Stimulated activated CD8-positive, alpha-beta memory T cell treated with anti-CD3 and anti-CD28 coated beads, Interleukin-2, amount 100 ng/mL, for 1 hour (primary cell): ENCODE measurements around the gene NDUFA6.
"Not testable (repeated sequence)": the region's sequence is repeated elsewhere in the genome, so short reads cannot be mapped to it uniquely, and the experiment has no call there.

Experiments used
- DNase-seq, 2 donors: peaks; one replicate each; pipeline ENCODE4 v3.0.0-alpha.2; 2020; ENCODE audit warnings: low read depth in 2 of 2

The NDUFA6 gene

GRCh38 chr22:42112793-42113192 is 22.2 kb upstream of the NDUFA6 start:
- not testable (repeated sequence) for DNase-seq

DNA sequence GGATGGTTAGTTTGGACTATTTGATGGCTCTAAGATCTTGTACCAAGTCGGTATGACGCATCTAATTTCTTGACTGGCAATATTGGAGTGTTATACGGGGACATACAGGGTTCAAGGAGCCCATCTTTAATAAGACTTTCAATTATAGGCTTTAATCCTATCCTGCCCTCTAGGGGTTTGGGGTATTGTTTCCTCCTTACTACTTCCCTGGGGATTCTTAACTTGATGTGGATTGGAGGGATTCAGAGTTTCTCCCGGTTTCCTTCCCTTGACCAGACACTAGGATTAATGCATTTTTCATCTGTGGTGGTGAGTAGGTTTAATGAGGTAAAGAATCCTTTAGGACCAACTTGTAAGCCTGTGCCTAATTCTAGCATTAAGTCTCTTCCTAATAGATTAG is 21.2 kb upstream of the NDUFA6 start:
- no peak for DNase-seq

- DNase-seq, result no peak
Measured at GRCh38 chr22:42108848-42109247, 18.3 kb upstream of the NDUFA6 start.

DNA sequence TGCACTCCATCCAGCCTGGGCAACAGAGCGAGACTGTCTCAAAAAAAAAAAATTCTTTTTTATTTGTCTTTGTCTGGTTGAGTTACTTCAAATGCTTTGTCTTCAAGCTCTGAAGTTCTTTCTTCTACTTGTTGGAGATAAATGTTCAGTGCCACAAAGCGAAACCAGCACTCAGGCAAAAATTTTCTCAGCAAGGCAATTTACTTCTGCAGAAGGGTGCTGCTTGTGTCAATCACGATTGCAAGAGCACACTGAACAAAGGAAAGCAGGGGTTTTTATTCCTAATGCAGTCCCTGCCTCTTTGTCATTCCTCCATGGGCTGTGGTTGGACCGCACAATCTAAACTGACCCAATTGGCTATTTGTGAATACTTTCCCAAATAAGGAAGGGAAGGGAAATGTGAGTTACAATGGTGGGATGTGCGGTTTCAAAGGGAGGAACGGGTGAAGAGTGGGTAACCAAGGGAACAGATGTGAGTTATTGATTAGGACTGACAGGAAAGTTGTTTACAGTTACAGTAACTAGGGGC is 13.8 kb upstream of the NDUFA6 start:
- DNase-seq, result not testable (repeated sequence)

DNA sequence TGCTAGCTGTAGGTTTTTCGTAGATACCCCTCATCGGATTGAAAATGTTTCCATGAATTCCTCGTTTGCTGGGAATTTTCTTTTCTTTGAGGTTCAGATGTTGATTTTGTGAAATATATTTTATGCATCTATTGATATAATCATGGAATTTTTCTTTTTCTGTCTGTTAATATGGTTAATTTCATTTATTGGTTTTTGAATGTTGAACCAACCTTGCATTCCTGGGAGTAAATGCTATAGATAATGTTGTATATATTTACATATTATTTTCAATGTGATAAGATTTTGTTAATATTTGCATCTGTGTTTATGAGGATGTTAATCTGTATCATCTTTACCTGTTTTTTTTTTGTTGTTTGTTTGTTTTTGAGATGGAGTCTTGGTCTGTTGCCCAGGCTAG is 10.6 kb upstream of the NDUFA6 start:
- DNase-seq, result no peak

DNA sequence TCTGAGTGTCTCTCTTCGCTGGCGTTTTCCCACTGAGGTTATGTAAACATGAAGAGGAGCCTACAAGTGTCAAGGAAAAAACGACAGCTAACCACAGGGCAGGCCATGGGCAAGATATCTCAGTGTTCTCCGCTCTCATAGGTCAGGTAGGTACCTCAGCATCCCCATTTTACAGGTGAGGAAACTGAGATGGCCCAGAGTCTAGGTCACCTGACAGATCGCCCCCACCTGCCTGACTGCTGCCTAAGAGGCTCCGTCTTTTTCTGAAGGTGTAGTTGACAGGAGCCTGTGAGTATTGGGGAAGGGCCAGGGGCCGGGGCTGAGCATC is 847 bp upstream of the NDUFA6 start:
- no peak for DNase-seq

DNA sequence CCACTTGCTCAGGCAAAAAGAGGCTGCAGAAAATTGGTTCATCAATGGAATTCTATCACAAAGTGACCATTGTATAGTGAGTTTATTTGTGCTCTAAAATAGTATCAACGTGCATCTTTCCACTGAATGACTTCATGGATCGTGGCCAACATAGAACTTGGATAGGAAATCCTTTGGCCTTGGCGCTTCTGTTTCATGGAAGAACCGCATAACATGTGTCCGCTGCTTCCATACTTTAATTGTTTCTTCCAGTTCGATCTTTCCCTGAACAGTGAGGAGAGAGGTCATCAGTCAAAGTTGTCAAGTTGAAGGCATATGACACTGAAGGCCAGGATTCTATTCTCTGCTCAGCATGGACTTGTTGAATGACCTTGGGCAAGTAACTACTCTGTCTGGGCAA is 4.5 kb downstream of the NDUFA6 start:
- DNase-seq, result no peak

DNA sequence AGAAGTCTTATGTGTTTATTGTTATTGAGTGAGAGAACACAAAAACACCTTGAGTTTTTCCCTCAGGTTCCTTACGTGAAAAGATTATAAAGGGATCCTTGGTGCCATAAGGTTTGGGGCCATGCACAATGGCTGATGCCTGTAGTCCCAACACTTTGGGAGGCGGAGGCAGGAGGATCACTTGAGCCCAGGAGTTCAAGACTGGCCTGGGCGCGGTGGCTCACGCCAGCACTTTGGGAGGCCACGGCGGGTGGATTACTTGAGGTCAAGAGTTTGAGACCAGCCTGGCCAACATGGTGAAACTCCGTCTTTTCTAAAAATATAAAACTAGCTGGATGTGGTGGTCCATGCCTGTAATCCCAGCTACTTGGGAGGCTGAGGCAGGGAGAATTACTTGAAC is 5.7 kb downstream of the NDUFA6 start:
- DNase-seq, result no peak

DNA sequence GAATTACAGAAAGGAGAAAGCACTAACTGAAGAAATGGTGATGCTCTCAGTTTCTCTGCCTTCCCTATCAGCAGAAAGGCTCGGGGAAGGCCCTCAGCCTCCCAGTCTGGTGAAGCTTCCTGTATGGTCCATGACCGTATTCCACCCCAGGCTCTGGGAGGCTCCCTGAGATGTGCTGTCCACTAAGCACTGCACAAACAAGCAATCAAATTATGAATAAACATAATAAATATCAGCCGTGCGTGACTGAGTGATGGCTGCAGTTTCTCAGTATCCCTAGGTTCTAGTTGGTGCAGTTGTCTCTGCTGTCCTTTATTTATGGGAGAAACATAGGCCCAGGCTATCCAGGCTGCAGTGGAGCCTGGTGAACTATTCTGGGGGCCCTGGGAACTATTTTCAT is 7.5 kb downstream of the NDUFA6 start:
- DNase-seq, result no peak

DNA sequence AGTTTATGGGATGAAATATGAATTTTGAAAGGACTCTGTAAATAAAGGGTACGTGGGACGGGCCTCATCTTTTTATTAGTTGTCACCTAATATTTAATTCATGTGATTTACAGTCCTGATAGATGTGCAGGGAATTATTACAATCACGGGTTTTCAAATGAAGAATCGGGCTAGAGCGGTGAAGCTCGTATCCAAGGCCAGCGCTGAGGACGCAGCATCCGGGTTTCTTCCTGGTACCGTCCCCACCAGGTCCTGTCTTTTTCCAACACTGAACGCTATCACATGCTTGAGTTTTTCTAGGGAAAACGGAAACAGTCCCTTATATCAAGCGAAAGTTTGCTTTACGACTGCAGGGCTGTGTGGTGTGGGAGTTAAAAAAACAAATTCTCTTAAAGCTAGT is 10.3 kb downstream of the NDUFA6 start:
- DNase-seq, result no peak

DNA sequence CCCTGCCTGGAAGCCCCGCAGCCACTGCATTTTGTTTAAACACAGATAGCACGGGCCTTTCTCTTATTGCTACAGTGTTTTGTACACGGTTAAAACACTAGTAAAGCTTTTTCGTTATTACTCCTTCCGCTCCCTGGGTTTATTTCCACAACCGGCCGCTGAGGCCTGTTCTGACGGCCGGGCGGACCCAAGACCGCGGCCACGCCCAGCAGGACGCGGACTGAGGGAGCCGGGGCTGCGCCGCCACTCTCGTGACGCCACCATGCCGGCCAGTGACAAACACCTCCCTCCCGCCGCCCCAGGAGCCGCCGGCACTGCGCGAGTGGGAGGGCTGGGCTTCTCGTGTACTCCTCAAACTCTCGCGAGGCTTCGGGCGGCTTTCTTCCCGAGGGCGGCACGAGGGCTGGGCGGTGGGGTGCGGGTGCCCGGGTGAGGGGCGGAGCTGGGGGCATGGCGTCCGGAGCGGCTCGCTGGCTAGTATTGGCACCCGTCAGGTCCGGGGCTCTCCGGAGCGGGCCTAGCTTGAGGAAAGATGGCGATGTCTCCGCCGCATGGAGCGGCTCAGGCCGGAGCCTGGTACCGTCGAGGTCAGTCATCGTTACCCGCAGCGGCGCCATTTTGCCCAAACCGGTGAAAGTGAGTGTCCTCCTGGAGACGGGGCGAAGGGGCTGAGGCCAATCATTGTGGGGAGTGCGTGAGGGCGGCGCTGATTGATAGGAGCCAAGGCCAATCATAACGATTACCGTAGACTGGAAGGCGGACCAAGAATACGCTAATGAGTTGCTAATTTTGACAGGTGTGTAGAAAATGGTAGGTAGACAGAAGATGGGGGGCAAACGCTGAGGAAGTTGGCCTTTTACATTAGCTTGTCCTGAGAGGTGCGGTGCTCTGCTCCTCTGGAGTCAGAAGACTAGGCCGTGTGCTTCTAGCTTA is 11.0 kb downstream of the NDUFA6 start, which contains the start of gene SMDT1:
TSS of gene SMDT1 (plus strand) at position 382 of the 933 bp plus-strand sequence. CDS start at position 451, 69 bp downstream.
- peak; percentile 97 to 98 for DNase-seq

GRCh38 chr22:42078469-42079318 is 11.9 kb downstream of the NDUFA6 start:
- DNase-seq, result no peak

- no peak for DNase-seq
Measured at GRCh38 chr22:42077486-42078125, 13.0 kb downstream of the NDUFA6 start.

GRCh38 chr22:42076764-42077485 is 13.6 kb downstream of the NDUFA6 start:
- no peak for DNase-seq

GRCh38 chr22:42074846-42075676 is 15.5 kb downstream of the NDUFA6 start:
- no peak for DNase-seq

DNA sequence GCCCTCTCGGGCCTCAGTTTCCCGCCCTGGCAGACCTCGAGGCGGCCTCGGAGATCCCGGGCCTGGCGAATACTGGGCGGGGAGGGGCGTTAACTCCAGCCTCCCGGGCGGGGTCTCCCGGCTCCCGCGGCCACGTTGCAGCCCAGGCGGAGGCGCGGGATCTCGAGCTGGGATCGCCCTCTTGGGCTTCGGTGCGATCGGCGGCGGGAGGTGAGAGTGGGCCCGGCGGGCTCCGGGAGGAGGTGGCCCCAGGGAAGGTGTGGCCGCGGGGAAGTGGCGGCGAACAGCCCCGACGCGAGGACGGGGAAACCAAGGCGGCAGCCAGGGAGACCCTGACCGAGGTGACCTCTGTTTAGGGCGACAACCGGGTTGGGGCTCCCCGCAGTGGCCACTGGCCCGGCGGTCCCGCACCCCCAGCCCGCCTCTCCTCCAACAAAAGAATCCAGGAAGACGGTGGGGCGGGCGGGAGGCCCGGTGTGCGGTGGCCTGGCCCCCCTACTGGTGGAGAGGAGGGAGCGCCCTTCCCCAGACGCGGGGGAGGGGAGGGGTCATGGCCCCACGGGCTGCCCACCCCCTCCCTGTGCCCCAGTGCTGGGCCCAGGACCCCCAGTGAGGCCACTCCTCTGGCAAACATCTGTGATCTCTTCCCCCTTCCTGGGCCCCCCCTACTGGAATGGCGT is 16.3 kb downstream of the NDUFA6 start, which contains the start of gene PHETA2:
TSS of gene PHETA2 (plus strand) at position 117 of the 680 bp plus-strand sequence. CDS start 3,046 bp downstream, outside the sequence.
- no peak for DNase-seq

DNA sequence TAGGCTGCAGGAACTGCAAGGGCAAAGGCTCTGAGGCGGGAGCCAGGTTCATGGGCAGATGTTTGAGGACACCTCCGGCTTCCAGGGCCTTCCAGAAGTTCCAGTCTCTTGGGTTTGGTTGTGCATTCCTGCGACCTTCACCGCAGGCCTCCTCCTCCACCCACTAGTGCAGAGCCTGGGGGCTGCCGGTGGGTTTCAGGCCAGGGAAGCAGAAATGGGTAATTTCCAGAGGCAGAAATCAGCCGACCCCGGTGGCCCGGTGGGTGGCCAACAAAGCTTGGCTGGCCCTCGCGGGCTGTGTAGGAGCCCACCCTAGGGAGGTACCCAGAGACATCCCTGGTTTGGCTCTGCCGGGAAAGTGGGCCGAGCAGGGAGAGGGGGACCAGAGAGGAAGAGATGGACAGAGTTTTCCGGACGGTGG is 16.9 kb downstream of the NDUFA6 start:
- no peak for DNase-seq

DNA sequence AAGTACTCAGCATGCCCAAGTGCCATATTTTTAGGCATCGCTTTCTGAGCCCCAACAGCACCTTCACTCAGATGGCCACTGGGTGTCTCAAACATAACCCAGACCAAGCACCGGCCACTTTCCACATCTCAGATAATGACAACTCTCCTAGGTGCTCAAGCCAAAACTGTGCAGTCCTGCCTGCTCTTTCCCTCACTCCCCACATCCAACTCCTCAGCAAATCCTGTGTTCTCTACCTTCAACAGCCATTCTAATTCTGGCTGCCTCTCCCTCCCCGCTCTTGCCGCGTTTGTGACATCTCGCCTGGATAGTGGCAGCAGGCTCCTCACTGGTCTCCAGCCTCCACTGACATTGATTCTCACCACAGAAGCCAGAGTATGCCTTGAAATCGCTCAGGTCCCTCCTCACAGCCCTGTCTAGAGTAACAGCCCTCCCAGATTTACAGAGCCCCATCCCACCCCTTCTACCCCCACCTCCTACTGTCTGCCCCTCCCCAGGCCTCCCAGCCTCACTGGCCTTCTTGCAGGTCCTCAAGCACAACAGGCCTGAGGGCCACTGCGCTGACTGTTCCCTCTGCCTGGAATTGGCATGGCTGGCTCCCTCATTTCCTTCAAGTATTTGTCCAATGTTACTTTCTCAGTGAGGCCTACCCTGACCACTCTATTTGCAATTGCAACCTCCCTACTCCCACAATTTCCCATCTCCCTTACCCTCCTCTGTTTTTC is 17.8 kb downstream of the NDUFA6 start:
- no peak for DNase-seq

DNA sequence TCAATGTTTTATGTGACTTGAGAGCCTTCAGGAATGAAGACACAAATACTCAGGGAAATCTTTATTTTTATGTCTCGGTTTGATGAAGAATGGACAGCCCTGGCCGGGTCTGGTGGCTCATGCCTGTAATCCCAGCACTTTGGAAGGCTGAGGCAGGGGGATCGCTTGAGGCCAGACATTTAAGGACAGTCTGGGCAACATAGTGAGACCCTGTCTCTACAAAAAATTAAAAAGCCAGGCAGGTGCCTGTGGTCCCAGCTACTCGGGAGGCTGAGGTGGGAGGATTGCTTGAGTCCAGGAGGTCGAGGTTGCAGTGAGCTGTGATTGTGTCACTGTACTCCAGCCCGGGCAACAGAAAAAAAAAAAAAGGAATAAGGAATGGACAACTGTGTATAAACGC is 19.1 kb downstream of the NDUFA6 start:
- not testable (repeated sequence) for DNase-seq
